Measurements from ENCODE around the gene C20orf173. TPM values are rescaled to one million over a fixed set of nuclear protein-coding genes. Genes with fewer than 3 reads are reported as not detected.

Gene C20orf173
- total RNA-seq, 4 donors from 2014 or later, result not detected

GRCh38 chr20:35542990-35543389 lies 13.5 kb upstream of the C20orf173 start:
- 100% methylated on average over 1 of the region's 1 CpG for WGBS
- no peaks in the 10 kb centered on the region for H3K9me3 ChIP-seq
- H3K4me1 ChIP-seq, result peaks cover 15% of the 10 kb centered on the region
- no peak overlapping the region for H3K27ac ChIP-seq
- TF ChIP-seq POLR2AphosphoS5 (IDR thresholded peaks at IDR 0.05) (no peak), CTCF (IDR thresholded peaks at IDR 0.05) (no peak), POLR2A (IDR thresholded peaks at IDR 0.05) (no peak), EP300 (IDR thresholded peaks at IDR 0.05) (no peak)
- H3K36me3 ChIP-seq, result peaks cover 19% of the 10 kb centered on the region
- no peak for DNase-seq (ENCODE audit: low spot score in 2 of 2)
- H3K4me3 ChIP-seq, result no peak overlapping the region
- no peaks in the 10 kb centered on the region for H3K27me3 ChIP-seq

GRCh38 chr20:35541783-35542662 lies 12.6 kb upstream of the C20orf173 start, which contains the start of gene ERGIC3:
TSS of gene ERGIC3 (plus strand) at chr20:35542078. CDS start at chr20:35542098, 20 bp downstream.
- TF ChIP-seq POLR2A (IDR thresholded peaks at IDR 0.05) (peak in 1 of 2 donors; percentile 28), CTCF (IDR thresholded peaks at IDR 0.05) (no peak), EP300 (IDR thresholded peaks at IDR 0.05) (no peak), POLR2AphosphoS5 (IDR thresholded peaks at IDR 0.05) (peak in 1 of 3 donors; percentile 10)
- Histone ChIP-seq H3K4me1 (peaks cover 15% of the 10 kb centered on the region), H3K9me3 (no peaks in the 10 kb centered on the region), H3K27me3 (no peaks in the 10 kb centered on the region), H3K27ac (peak within 1 kb of the TSS; percentile 81), H3K4me3 (peak within 1 kb of the TSS; percentile 87), H3K36me3 (peaks cover 9% of the 10 kb centered on the region)
- WGBS, result 11% methylated on average over 24 of the region's 57 CpGs
- peak; percentile 98 to 99 for DNase-seq (ENCODE audit: low spot score in 2 of 2)

GRCh38 chr20:35541118-35541782 lies 11.8 kb upstream of the C20orf173 start:
- WGBS, result 29% methylated on average over 13 of the region's 13 CpGs
- Histone ChIP-seq H3K27me3 (no peaks in the 10 kb centered on the region), H3K27ac (no peak overlapping the region), H3K4me3 (peak overlapping the region; percentile 87), H3K4me1 (peaks cover 15% of the 10 kb centered on the region), H3K9me3 (no peaks in the 10 kb centered on the region), H3K36me3 (peaks cover 9% of the 10 kb centered on the region)
- no peak for DNase-seq (ENCODE audit: low spot score in 2 of 2)
- TF ChIP-seq POLR2AphosphoS5 (IDR thresholded peaks at IDR 0.05) (no peak), POLR2A (IDR thresholded peaks at IDR 0.05) (no peak), CTCF (IDR thresholded peaks at IDR 0.05) (no peak), EP300 (IDR thresholded peaks at IDR 0.05) (no peak)

GRCh38 chr20:35539756-35540212 lies 10.3 kb upstream of the C20orf173 start:
- WGBS, result 70% methylated on average over 11 of the region's 11 CpGs
- TF ChIP-seq POLR2A (IDR thresholded peaks at IDR 0.05), result no peak
- no peak for TF ChIP-seq EP300 (IDR thresholded peaks at IDR 0.05)
- TF ChIP-seq POLR2AphosphoS5 (IDR thresholded peaks at IDR 0.05), result no peak
- no peak for TF ChIP-seq CTCF (IDR thresholded peaks at IDR 0.05)

More at GRCh38 chr20:35539756-35540212, 10.3 kb upstream of the C20orf173 start:
- no peaks in the 10 kb centered on the region for H3K27me3 ChIP-seq
- H3K36me3 ChIP-seq, result peaks cover 9% of the 10 kb centered on the region
- DNase-seq (ENCODE audit: low spot score in 2 of 2), result no peak
- no peaks in the 10 kb centered on the region for H3K9me3 ChIP-seq
- H3K4me1 ChIP-seq, result peaks cover 15% of the 10 kb centered on the region
- H3K4me3 ChIP-seq, result no peak overlapping the region
- no peak overlapping the region for H3K27ac ChIP-seq
